HEK293 (cell line): ENCODE measurements around the gene ACADVL.

ENCODE experiments used
- CTCF ChIA-PET: fragments of 350-600 bp; formaldehyde crosslinking; extraction: SDS; loops from one replicate; lab custom pipeline; 2021; ENCODE audit warnings: antibody characterized with exemption; lab: Yijun Ruan, JAX
- POLR2A ChIA-PET: fragments of 300-600 bp; formaldehyde crosslinking; extraction: SDS; loops from one replicate; lab custom pipeline; 2020; ENCODE audit warnings: antibody characterized with exemption, inconsistent platforms; lab: Yijun Ruan, JAX
- H3K27ac ChIP-seq: fragments of 200-500 bp; sonication (Bioruptor generic); 2 replicates; pipeline ENCODE4 v1.5.1; 2014; ENCODE audit warnings: low read depth, low read length, control low read depth, inconsistent platforms; ENCODE audit errors: extremely low read depth
- H3K36me3 ChIP-seq, 2 experiments: fragments of 200-500 bp in 1 of 2; sonication (Bioruptor generic) in 1 of 2; 1 replicate in 1 of 2; 2 replicates in 1 of 2; pipeline ENCODE4 v1.5.1; 2014 to 2017; ENCODE audit warnings: inconsistent platforms in 2 of 2, low read length in 2 of 2; ENCODE audit not compliant: control insufficient read depth in 2 of 2, insufficient read depth in 1 of 2
- H3K4me1 ChIP-seq: fragments of 200-500 bp; sonication (Bioruptor generic); 2 replicates; pipeline ENCODE4 v1.5.1; 2014; ENCODE audit warnings: mild to moderate bottlenecking, low read length, inconsistent platforms; ENCODE audit not compliant: control insufficient read depth, insufficient read depth
- H3K4me3 ChIP-seq: 2 replicates; pipeline ENCODE4 v1.5.1; 2011; ENCODE audit warnings: low read depth, mild to moderate bottlenecking, control low read depth, low read length, moderate library complexity
- H3K9me3 ChIP-seq: fragments of 200-500 bp; sonication (Bioruptor generic); 2 replicates; pipeline ENCODE4 v1.5.1; 2014; ENCODE audit warnings: low read depth, low read length, inconsistent platforms; ENCODE audit not compliant: control insufficient read depth, insufficient read depth
- GLI4 ChIP-seq: fragments of 450-650 bp; formaldehyde crosslinking; IDR thresholded peaks from 2 replicates; pipeline ENCODE4 v1.5.1; 2016; ENCODE audit warnings: missing biosample characterization, missing genetic modification characterization
- GLIS2 ChIP-seq: fragments of 450-650 bp; formaldehyde crosslinking; IDR thresholded peaks from 2 replicates; pipeline ENCODE4 v1.5.1; 2016; ENCODE audit warnings: missing biosample characterization, missing genetic modification characterization
- KLF16 ChIP-seq: fragments of 450-650 bp; formaldehyde crosslinking; IDR thresholded peaks from 2 replicates; pipeline ENCODE4 v1.5.1; 2017; ENCODE audit warnings: missing biosample characterization, missing genetic modification characterization
- MEIS1 ChIP-seq: sonication (generic); formaldehyde crosslinking; IDR thresholded peaks from 2 replicates; pipeline ENCODE4 v1.8.1; 2022; ENCODE audit warnings: missing genetic modification reagents, mild to moderate bottlenecking, borderline replicate concordance
- PRDM6 ChIP-seq: fragments of 450-650 bp; formaldehyde crosslinking; IDR thresholded peaks from 2 replicates; pipeline ENCODE4 v1.5.1; 2017; ENCODE audit warnings: missing biosample characterization, missing genetic modification characterization
- SETDB1 ChIP-seq: IDR thresholded peaks from one replicate; pipeline ENCODE4 v1.6.1; 2017; ENCODE audit warnings: mild to moderate bottlenecking, low read length, moderate library complexity, mixed read lengths; ENCODE audit not compliant: insufficient read length
- SP7 ChIP-seq: fragments of 450-650 bp; formaldehyde crosslinking; IDR thresholded peaks from 2 replicates; pipeline ENCODE4 v1.5.1; 2016; ENCODE audit warnings: missing biosample characterization, missing genetic modification characterization
- ZBTB44 ChIP-seq: fragments of 450-650 bp; IDR thresholded peaks from 2 replicates; pipeline ENCODE4 v1.5.1; 2018; ENCODE audit warnings: missing biosample characterization, mild to moderate bottlenecking, missing genetic modification characterization
- ZBTB6 ChIP-seq: fragments of 450-650 bp; formaldehyde crosslinking; IDR thresholded peaks from 2 replicates; pipeline ENCODE4 v1.5.1; 2017; ENCODE audit warnings: missing biosample characterization, missing genetic modification characterization
- ZFP3 ChIP-seq: fragments of 450-650 bp; formaldehyde crosslinking; IDR thresholded peaks from 2 replicates; pipeline ENCODE4 v1.5.1; 2016; ENCODE audit warnings: low read depth, missing biosample characterization, missing genetic modification characterization
- ZFP37 ChIP-seq: fragments of 450-650 bp; formaldehyde crosslinking; IDR thresholded peaks from 2 replicates; pipeline ENCODE4 v1.5.1; 2016; ENCODE audit warnings: missing biosample characterization, missing genetic modification characterization
- ZNF132 ChIP-seq: fragments of 450-650 bp; formaldehyde crosslinking; IDR thresholded peaks from 2 replicates; pipeline ENCODE4 v1.5.1; 2017; ENCODE audit warnings: missing biosample characterization, missing genetic modification characterization, borderline replicate concordance
- ZNF155 ChIP-seq: fragments of 450-650 bp; formaldehyde crosslinking; IDR thresholded peaks from 2 replicates; pipeline ENCODE4 v1.5.1; 2016; ENCODE audit warnings: missing biosample characterization, missing genetic modification characterization
- ZNF24 ChIP-seq: fragments of 450-650 bp; formaldehyde crosslinking; IDR thresholded peaks from 2 replicates; pipeline ENCODE4 v1.5.1; 2016; ENCODE audit warnings: missing biosample characterization, missing genetic modification characterization
- ZNF426 ChIP-seq: fragments of 450-650 bp; formaldehyde crosslinking; IDR thresholded peaks from 2 replicates; pipeline ENCODE4 v1.5.1; 2017; ENCODE audit warnings: missing biosample characterization, missing genetic modification characterization, mild to moderate bottlenecking, inconsistent platforms, moderate library complexity
- ZNF530 ChIP-seq: fragments of 450-650 bp; formaldehyde crosslinking; IDR thresholded peaks from 2 replicates; pipeline ENCODE4 v1.5.1; 2016; ENCODE audit warnings: low read depth, missing biosample characterization, missing genetic modification characterization
- ZNF629 ChIP-seq: fragments of 450-650 bp; formaldehyde crosslinking; IDR thresholded peaks from 2 replicates; pipeline ENCODE4 v1.5.1; 2017; ENCODE audit warnings: missing biosample characterization, missing genetic modification characterization
- ZNF654 ChIP-seq: fragments of 450-650 bp; formaldehyde crosslinking; IDR thresholded peaks from 2 replicates; pipeline ENCODE4 v1.5.1; 2016; ENCODE audit warnings: low read depth, missing biosample characterization, missing genetic modification characterization
- TF ChIP-seq, protein P1 (sequence below): sonication (generic); formaldehyde crosslinking; IDR thresholded peaks from 2 replicates; pipeline ENCODE4 v1.8.1; 2022; ENCODE audit warnings: mild to moderate bottlenecking, moderate library complexity, missing genetic modification reagents
- TF ChIP-seq, protein P2 (sequence below): fragments of 450-650 bp; formaldehyde crosslinking; IDR thresholded peaks from 2 replicates; pipeline ENCODE4 v1.5.1; 2017; ENCODE audit warnings: missing biosample characterization, missing genetic modification characterization
- TF ChIP-seq, protein P3 (sequence below): fragments of 450-650 bp; formaldehyde crosslinking; IDR thresholded peaks from 2 replicates; pipeline ENCODE4 v1.5.1; 2016; ENCODE audit warnings: missing biosample characterization, missing genetic modification characterization

ACADVL gene

DNA sequence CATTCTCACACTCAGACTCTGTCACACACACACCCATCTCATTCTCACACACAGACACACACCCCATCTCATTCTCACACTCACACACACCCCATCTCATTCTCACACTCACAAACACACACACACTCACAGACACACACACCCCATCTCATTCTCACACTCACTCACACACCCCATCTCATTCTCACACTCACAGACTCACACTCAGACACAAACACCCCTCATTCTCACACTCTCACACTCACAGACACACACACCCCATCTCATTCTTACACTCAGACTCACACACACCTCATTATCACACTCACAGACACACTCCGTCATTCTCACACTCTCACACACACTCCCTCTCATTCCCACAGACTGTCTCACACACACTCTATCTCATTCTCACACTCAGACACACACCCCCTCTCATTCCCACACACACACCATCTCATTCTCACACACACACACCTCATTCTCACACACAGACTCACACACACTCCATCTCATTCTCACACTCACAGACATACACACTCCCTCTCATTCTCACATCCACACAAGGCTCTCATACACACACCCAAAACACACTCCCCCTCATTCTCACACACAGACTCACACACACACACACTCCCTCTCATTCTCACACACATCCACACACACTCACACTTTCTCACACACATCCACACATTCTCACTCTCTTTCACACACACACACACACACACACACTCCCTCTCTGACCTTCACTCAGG lies 43.5 kb upstream of the ACADVL start (continued):
- TF ChIP-seq ZFP3 (no peak), ZNF629 (no peak), MEIS1 (CRISPR knock-in tag) (no peak)

GRCh38 chr17:7176841-7177190 lies 42.9 kb upstream of the ACADVL start:
- Histone ChIP-seq H3K27ac (no peak overlapping the region), H3K4me3 (no peak overlapping the region), H3K9me3 (no peaks in the 10 kb centered on the region), H3K4me1 (peaks cover 8% of the 10 kb centered on the region), H3K36me3 (no peaks in the 10 kb centered on the region; a peak in 1 of 3 replicates)
- ChIA-PET POLR2A (interaction anchor here (1.0 to 2.0 kb wide), 3 partner anchors 44 to 141 kb away, joined by 4 to 14 read pairs (median 13); partner anchors contain the start of genes ACADVL, DLG4 and SLC16A13), CTCF (interaction anchor here (0.5 to 2.6 kb wide), 32 partner anchors 9 to 1618 kb away, joined by 3 to 50 read pairs (median 6); partner anchors contain the start of gene SLC16A11)
- TF ChIP-seq ZNF155: no peak
- TF ChIP-seq, protein P1, sequence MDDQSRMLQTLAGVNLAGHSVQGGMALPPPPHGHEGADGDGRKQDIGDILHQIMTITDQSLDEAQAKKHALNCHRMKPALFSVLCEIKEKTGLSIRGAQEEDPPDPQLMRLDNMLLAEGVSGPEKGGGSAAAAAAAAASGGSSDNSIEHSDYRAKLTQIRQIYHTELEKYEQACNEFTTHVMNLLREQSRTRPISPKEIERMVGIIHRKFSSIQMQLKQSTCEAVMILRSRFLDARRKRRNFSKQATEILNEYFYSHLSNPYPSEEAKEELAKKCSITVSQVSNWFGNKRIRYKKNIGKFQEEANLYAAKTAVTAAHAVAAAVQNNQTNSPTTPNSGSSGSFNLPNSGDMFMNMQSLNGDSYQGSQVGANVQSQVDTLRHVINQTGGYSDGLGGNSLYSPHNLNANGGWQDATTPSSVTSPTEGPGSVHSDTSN: 0 out of 2 replicates have a peak, but pooled peaks have one; percentile 9

DNA sequence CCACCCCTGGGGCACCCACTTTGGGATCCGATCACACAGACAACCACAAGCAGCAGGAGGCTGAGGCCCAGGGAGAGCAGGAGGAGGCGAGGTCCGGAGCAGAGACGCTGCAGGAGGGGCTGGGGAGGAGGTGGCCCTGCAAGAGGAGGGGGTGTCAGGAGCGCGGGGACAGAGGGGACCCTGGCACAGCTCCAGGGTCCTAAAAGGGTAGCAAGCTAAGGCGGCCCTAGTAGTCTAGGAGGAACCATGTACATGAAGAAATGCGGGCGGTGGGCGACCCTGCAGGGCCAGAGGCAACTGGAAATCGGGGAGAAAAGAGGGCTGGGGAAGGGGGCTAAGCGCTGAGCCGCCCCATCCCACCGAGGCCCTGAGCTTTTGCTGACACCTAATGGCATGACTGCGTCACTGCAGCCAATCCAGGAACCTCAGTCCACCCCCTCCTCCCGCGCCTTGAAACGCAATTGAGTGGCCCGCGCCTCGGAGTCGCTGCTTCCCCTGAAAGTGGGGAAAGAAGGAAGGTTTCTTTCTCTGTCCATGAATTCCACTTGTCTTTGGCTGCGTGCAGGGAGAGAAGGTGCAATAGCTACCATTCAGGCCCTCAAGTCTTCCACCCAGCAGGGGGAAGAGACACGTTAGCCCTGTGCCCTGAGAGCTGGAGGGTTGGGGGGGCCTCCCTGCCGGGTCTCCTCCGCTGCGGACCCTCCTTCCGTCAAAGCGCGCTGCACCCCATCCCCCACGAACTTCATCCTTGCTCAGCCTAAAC lies 42.4 kb upstream of the ACADVL start:
- Histone ChIP-seq H3K9me3 (no peaks in the 10 kb centered on the region), H3K4me3 (peak overlapping the region; percentile 54), H3K36me3 (no peaks in the 10 kb centered on the region; a peak in 1 of 3 replicates), H3K4me1 (peaks cover 8% of the 10 kb centered on the region), H3K27ac (peak overlapping the region; percentile 39; the same call in 1 of the 2 replicates)
- POLR2A ChIA-PET: interaction anchor here (0.9 to 2.0 kb wide), 4 partner anchors 14 to 142 kb away, joined by 3 to 14 read pairs (median 8); partner anchors contain the start of genes ACADVL, DLG4 and SLC16A13
- CTCF ChIA-PET: interaction anchor here (0.5 to 2.6 kb wide), 46 partner anchors 9 to 1619 kb away, joined by 3 to 50 read pairs (median 4); partner anchors contain the start of genes RNASEK and SLC16A11
- TF ChIP-seq ZFP37 (0 out of 2 replicates have a peak, but pooled peaks have one; percentile 30), KLF16 (tag by site-specific recombination) (0 out of 2 replicates have a peak, but pooled peaks have one; percentile 27), ZNF132 (tag by site-specific recombination) (no peak), ZBTB6 (tag by site-specific recombination) (no peak), GLI4 (no peak), SETDB1 (no peak), ZNF426 (tag by site-specific recombination) (no peak), PRDM6 (no peak), ZNF530 (tag by site-specific recombination) (no peak), SP7 (0 out of 2 replicates have a peak, but pooled peaks have one; percentile 30), ZBTB44 (no peak), ZNF654 (tag by site-specific recombination) (peak; percentile 97), ZNF24 (tag by site-specific recombination) (no peak), GLIS2 (peak; percentile 66)
- TF ChIP-seq, protein P2, sequence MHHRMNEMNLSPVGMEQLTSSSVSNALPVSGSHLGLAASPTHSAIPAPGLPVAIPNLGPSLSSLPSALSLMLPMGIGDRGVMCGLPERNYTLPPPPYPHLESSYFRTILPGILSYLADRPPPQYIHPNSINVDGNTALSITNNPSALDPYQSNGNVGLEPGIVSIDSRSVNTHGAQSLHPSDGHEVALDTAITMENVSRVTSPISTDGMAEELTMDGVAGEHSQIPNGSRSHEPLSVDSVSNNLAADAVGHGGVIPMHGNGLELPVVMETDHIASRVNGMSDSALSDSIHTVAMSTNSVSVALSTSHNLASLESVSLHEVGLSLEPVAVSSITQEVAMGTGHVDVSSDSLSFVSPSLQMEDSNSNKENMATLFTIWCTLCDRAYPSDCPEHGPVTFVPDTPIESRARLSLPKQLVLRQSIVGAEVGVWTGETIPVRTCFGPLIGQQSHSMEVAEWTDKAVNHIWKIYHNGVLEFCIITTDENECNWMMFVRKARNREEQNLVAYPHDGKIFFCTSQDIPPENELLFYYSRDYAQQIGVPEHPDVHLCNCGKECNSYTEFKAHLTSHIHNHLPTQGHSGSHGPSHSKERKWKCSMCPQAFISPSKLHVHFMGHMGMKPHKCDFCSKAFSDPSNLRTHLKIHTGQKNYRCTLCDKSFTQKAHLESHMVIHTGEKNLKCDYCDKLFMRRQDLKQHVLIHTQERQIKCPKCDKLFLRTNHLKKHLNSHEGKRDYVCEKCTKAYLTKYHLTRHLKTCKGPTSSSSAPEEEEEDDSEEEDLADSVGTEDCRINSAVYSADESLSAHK (tag by site-specific recombination): no peak
- TF ChIP-seq, protein P3, sequence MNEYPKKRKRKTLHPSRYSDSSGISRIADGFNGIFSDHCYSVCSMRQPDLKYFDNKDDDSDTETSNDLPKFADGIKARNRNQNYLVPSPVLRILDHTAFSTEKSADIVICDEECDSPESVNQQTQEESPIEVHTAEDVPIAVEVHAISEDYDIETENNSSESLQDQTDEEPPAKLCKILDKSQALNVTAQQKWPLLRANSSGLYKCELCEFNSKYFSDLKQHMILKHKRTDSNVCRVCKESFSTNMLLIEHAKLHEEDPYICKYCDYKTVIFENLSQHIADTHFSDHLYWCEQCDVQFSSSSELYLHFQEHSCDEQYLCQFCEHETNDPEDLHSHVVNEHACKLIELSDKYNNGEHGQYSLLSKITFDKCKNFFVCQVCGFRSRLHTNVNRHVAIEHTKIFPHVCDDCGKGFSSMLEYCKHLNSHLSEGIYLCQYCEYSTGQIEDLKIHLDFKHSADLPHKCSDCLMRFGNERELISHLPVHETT (tag by site-specific recombination): no peak
